GM12878 (cell line): ENCODE data around the gene RNF183. TPM values are rescaled to one million over a fixed set of nuclear protein-coding genes. Genes with fewer than 3 reads are reported as not detected.

Experiments
- ATAC-seq: fragments of 200-7000 bp; cut with Tn5 transposase; 3 replicates; pipeline ENCODE4 v1.9.1; 2020; ENCODE audit warnings: mild to moderate bottlenecking, moderate library complexity
- BruUV-seq: library from RNA; stranded (reverse); fragments of 400-500 nt; replicated peaks from 2 replicates; lab custom pipeline; 2021; lab: Mats Ljungman, UMichigan
- CTCF ChIA-PET: fragments of 300-600 bp; sonication (Branson Sonifier 250); formaldehyde crosslinking; extraction: SDS; loops from one replicate; lab custom pipeline; 2021; ENCODE audit warnings: inconsistent platforms; lab: Yijun Ruan, JAX
- POLR2A ChIA-PET: fragments of 350-600 bp; formaldehyde crosslinking; extraction: SDS; loops from one replicate; lab custom pipeline; 2021; ENCODE audit warnings: inconsistent platforms; lab: Charles Lee
- RAD21 ChIA-PET: fragments of 300-600 bp; sonication (Branson Sonifier 250); formaldehyde crosslinking; loops from one replicate; lab custom pipeline; 2023; ENCODE audit warnings: antibody characterized with exemption; ENCODE audit not compliant: unreplicated experiment; lab: Charles Lee
- SMC1A ChIA-PET: fragments of 300-600 bp; sonication (Branson Sonifier 250); formaldehyde crosslinking; loops from one replicate; lab custom pipeline; 2023; ENCODE audit not compliant: unreplicated experiment, uncharacterized antibody; lab: Charles Lee
- DNase-seq: peaks from one replicate; pipeline ENCODE4 v3.0.0-alpha.2; 2011; ENCODE audit warnings: low read depth, low spot score
- FAIRE-seq: peaks from 3 replicates; lab custom pipeline; 2011; peaks lifted over from hg19 to GRCh38; lab: Jason Lieb, UNC
- H2AFZ ChIP-seq: 2 replicates; pipeline ENCODE4 v1.6.0; 2011; ENCODE audit warnings: low read depth, low read length, control low read depth; ENCODE audit not compliant: control insufficient read depth
- H3K27ac ChIP-seq: 2 replicates; pipeline ENCODE4 v1.5.1; 2011; ENCODE audit warnings: control low read depth; ENCODE audit not compliant: control insufficient read depth, insufficient read depth
- H3K27me3 ChIP-seq, 2 experiments: replicated peaks in 1 of 2; 2 replicates each; pipeline versions ENCODE4 v1.6.0 to v1.6.1; 2011; ENCODE audit warnings: low read length in 1 of 2; ENCODE audit not compliant: control insufficient read depth in 2 of 2, insufficient read depth in 2 of 2
- H3K36me3 ChIP-seq, 2 experiments: 2 replicates each; pipeline ENCODE4 v1.5.1; 2011; ENCODE audit warnings: low read length in 1 of 2; ENCODE audit not compliant: control insufficient read depth in 2 of 2, insufficient read depth in 2 of 2
- H3K4me1 ChIP-seq: 2 replicates; pipeline ENCODE4 v1.6.1; 2011; ENCODE audit warnings: mild to moderate bottlenecking, low read length, moderate library complexity, mixed read lengths; ENCODE audit not compliant: control insufficient read depth, insufficient read depth
- H3K4me2 ChIP-seq: 2 replicates; pipeline ENCODE4 v1.6.0; 2011; ENCODE audit warnings: control low read depth; ENCODE audit not compliant: control insufficient read depth, insufficient read depth
- H3K4me3 ChIP-seq: fragments of 200-600 bp; sonication (generic); 2 replicates; pipeline ENCODE4 v1.5.1; 2016
- H3K79me2 ChIP-seq: 2 replicates; pipeline ENCODE4 v1.6.0; 2011; ENCODE audit warnings: low read length; ENCODE audit not compliant: control insufficient read depth, insufficient read depth
- H3K9ac ChIP-seq: 2 replicates; pipeline ENCODE4 v1.8.0; 2011; ENCODE audit warnings: low read length, control low read depth, mixed read lengths; ENCODE audit not compliant: control insufficient read depth, insufficient read depth
- H3K9me3 ChIP-seq: replicated peaks from 3 replicates; pipeline ENCODE4 v1.5.1; 2011; ENCODE audit warnings: mild to moderate bottlenecking, low read length; ENCODE audit not compliant: control insufficient read depth, insufficient read depth
- H4K20me1 ChIP-seq: 2 replicates; pipeline ENCODE4 v1.6.0; 2011; ENCODE audit not compliant: control insufficient read depth, insufficient read depth
- BMI1 ChIP-seq: fragments of 450-650 bp; IDR thresholded peaks from 2 replicates; pipeline ENCODE4 v1.6.1; 2016; ENCODE audit warnings: mild to moderate bottlenecking, moderate library complexity, borderline replicate concordance
- ETV6 ChIP-seq, 2 experiments: fragments of 450-650 bp in 1 of 2; IDR thresholded peaks in 1 of 2; conservative IDR thresholded peaks in 1 of 2; 2 replicates each; pipeline ENCODE4 v1.6.1; 2014; ENCODE audit warnings: antibody characterized with exemption in 1 of 2, borderline replicate concordance in 1 of 2, low read depth in 1 of 2, mild to moderate bottlenecking in 1 of 2, moderate library complexity in 1 of 2
- FOS ChIP-seq: IDR thresholded peaks from 3 replicates; pipeline ENCODE4 v1.6.1; 2011; ENCODE audit warnings: borderline replicate concordance; ENCODE audit not compliant: insufficient read length; ENCODE audit errors: extremely low read depth
- HCFC1 ChIP-seq: fragments of 150-350 bp; IDR thresholded peaks from 2 replicates; pipeline ENCODE4 v1.6.1; 2014; ENCODE audit warnings: low read length
- MAX ChIP-seq: IDR thresholded peaks from 2 replicates; pipeline ENCODE4 v1.6.1; 2012; ENCODE audit warnings: low read depth, low read length, improper control_type of control experiment
- MXI1 ChIP-seq: fragments of 150-350 bp; IDR thresholded peaks from 2 replicates; pipeline ENCODE4 v1.6.1; 2011; ENCODE audit warnings: low read depth, mild to moderate bottlenecking, inconsistent platforms, low read length, improper control_type of control experiment
- NBN ChIP-seq: fragments of 450-650 bp; IDR thresholded peaks from 2 replicates; pipeline ENCODE4 v1.6.1; 2016
- PAX8 ChIP-seq: fragments of 450-650 bp; IDR thresholded peaks from 2 replicates; pipeline ENCODE4 v1.6.1; 2017; ENCODE audit warnings: mild to moderate bottlenecking, moderate library complexity
- POU2F2 ChIP-seq: IDR thresholded peaks from 3 replicates; pipeline ENCODE4 v1.6.1; 2011; ENCODE audit warnings: low read depth, mild to moderate bottlenecking, low read length, borderline replicate concordance
- SMAD1 ChIP-seq: fragments of 450-650 bp; IDR thresholded peaks from 2 replicates; pipeline ENCODE4 v1.6.1; 2018; ENCODE audit warnings: mild to moderate bottlenecking, low read depth; ENCODE audit not compliant: partially characterized antibody
- SP1 ChIP-seq: IDR thresholded peaks from one replicate; pipeline ENCODE4 v1.6.1; 2011; ENCODE audit warnings: low read depth, low read length
- ZNF217 ChIP-seq: fragments of 450-650 bp; IDR thresholded peaks from 2 replicates; pipeline ENCODE4 v1.6.1; 2017; ENCODE audit warnings: antibody characterized with exemption, mild to moderate bottlenecking
- ZNF384 ChIP-seq: IDR thresholded peaks from 2 replicates; pipeline ENCODE4 v1.6.1; 2012; ENCODE audit warnings: low read depth, mild to moderate bottlenecking, low read length, improper control_type of control experiment, borderline replicate concordance
- ZNF622 ChIP-seq: fragments of 450-650 bp; IDR thresholded peaks from 2 replicates; pipeline ENCODE4 v1.6.1; 2017; ENCODE audit warnings: mild to moderate bottlenecking, inconsistent platforms
- WGBS: methylation state at CpG from one replicate; pipeline ENCODE4 v1.1.6; 2016; ENCODE audit warnings: low lambda C conversion rate; ENCODE audit not compliant: insufficient replicate concordance, insufficient coverage; ENCODE audit errors: missing lambda C conversion rate; 5-methylcytosine and 5-hydroxymethylcytosine counted together
- in situ Hi-C: fragments of 300-500 bp; cut with MboI; formaldehyde crosslinking; loops from 9 replicates; pipeline ENCODE4 v1.14.3; 2018; ENCODE audit warnings: mixed read lengths
- intact Hi-C: fragments of 100-400 bp; cut with micrococcal nuclease; formaldehyde crosslinking; loops from one replicate; pipeline ENCODE4 v1.14.2; 2022; ENCODE audit not compliant: unreplicated experiment
- polyA plus RNA-seq, 11 experiments: library from polyadenylated mRNA; depleted of rRNA in 4 of 11; unstranded in 6 of 11; stranded (reverse) in 5 of 11; fragments of >200 nt; fragmentation: Nextera tagmentation in 4 of 11; fragmentation: Illumina TruSeq in 1 of 11; extraction: Ambion mirVana in 4 of 11; extraction: Trizol in 1 of 11; gene quantifications; 1 replicate in 1 of 11; 2 replicates in 10 of 11; pipeline versions ENCODE4 v1.2.1 to v1.2.3, GENCODE V29; 2011 to 2016; ENCODE audit warnings: inconsistent platforms in 2 of 11, missing spikeins in 2 of 11, low read depth in 1 of 11
- total RNA-seq, 4 experiments: library from RNA; depleted of rRNA in 3 of 4; stranded (reverse); fragments of >200 nt in 3 of 4; fragmentation: Illumina TruSeq in 1 of 4; extraction: Trizol in 1 of 4; gene quantifications; 2 replicates each; pipeline versions ENCODE4 v1.2.1 to v1.2.3, GENCODE V29; 2013 to 2021
- TF ChIP-seq, protein P1 (sequence below): fragments of 450-650 bp; conservative IDR thresholded peaks from 2 replicates; pipeline ENCODE4 v1.6.1; 2017; ENCODE audit warnings: mild to moderate bottlenecking, moderate library complexity
- TF ChIP-seq, protein P2 (sequence below): IDR thresholded peaks from 2 replicates; pipeline ENCODE4 v1.6.1; 2012; ENCODE audit warnings: mild to moderate bottlenecking, low read depth, low read length
- TF ChIP-seq, protein P3 (sequence below): fragments of 450-650 bp; IDR thresholded peaks from 2 replicates; pipeline ENCODE4 v1.6.1; 2017; ENCODE audit warnings: borderline replicate concordance

Gene RNF183
- total and polyA plus RNA-seq, 10 of the 15 experiments (the other 5 are each of a cell fraction or from before 2014, with no cell fraction given): 0.03 to 0.26 (median 0.07) TPM; not detected in 6

DNA sequence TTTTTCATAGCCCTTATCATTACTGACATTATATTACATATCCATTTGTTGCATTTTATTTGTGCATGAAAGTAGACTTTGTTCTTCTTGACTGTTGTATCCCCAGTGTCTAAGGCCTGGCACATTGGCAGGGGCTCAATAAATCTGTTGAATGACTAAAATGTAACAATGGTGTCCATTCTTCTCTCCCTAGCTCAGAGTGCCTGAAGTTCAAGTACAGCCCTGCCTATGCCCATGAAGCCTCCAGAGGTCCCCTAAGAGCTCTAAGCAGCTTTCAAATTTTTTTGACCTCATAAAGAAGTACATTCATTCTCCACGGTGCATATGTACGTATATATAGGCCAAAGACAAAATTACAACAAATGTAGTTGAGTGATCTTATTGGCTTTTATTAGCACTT is 42.0 kb upstream of the RNF183 start:
- no peak for FAIRE-seq
- WGBS: 33% methylated on average over 2 of the region's 2 CpGs

More for the DNA sequence above, 42.0 kb upstream of the RNF183 start:
- DNase-seq: no peak
- no TSS peak for BruUV-seq
- TF ChIP-seq, protein P1, sequence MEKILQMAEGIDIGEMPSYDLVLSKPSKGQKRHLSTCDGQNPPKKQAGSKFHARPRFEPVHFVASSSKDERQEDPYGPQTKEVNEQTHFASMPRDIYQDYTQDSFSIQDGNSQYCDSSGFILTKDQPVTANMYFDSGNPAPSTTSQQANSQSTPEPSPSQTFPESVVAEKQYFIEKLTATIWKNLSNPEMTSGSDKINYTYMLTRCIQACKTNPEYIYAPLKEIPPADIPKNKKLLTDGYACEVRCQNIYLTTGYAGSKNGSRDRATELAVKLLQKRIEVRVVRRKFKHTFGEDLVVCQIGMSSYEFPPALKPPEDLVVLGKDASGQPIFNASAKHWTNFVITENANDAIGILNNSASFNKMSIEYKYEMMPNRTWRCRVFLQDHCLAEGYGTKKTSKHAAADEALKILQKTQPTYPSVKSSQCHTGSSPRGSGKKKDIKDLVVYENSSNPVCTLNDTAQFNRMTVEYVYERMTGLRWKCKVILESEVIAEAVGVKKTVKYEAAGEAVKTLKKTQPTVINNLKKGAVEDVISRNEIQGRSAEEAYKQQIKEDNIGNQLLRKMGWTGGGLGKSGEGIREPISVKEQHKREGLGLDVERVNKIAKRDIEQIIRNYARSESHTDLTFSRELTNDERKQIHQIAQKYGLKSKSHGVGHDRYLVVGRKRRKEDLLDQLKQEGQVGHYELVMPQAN: no peak
- TF ChIP-seq POU2F2 (no peak), ZNF622 (no peak), HCFC1 (no peak), MXI1 (no peak), PAX8 (no peak), NBN (no peak), MAX (no peak), SMAD1 (no peak), SP1 (no peak), ZNF217 (no peak), BMI1 (no peak), ETV6 (conservative IDR thresholded peaks at IDR 0.05 in 1 of 2, IDR thresholded peaks at IDR 0.05 in 1 of 2; ENCODE audit: borderline replicate concordance in 1 of 2, low read depth in 1 of 2) (no peak), FOS (no peak), ZNF384 (no peak)
- TF ChIP-seq, protein P2, sequence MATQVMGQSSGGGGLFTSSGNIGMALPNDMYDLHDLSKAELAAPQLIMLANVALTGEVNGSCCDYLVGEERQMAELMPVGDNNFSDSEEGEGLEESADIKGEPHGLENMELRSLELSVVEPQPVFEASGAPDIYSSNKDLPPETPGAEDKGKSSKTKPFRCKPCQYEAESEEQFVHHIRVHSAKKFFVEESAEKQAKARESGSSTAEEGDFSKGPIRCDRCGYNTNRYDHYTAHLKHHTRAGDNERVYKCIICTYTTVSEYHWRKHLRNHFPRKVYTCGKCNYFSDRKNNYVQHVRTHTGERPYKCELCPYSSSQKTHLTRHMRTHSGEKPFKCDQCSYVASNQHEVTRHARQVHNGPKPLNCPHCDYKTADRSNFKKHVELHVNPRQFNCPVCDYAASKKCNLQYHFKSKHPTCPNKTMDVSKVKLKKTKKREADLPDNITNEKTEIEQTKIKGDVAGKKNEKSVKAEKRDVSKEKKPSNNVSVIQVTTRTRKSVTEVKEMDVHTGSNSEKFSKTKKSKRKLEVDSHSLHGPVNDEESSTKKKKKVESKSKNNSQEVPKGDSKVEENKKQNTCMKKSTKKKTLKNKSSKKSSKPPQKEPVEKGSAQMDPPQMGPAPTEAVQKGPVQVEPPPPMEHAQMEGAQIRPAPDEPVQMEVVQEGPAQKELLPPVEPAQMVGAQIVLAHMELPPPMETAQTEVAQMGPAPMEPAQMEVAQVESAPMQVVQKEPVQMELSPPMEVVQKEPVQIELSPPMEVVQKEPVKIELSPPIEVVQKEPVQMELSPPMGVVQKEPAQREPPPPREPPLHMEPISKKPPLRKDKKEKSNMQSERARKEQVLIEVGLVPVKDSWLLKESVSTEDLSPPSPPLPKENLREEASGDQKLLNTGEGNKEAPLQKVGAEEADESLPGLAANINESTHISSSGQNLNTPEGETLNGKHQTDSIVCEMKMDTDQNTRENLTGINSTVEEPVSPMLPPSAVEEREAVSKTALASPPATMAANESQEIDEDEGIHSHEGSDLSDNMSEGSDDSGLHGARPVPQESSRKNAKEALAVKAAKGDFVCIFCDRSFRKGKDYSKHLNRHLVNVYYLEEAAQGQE: no peak
- TF ChIP-seq, protein P3, sequence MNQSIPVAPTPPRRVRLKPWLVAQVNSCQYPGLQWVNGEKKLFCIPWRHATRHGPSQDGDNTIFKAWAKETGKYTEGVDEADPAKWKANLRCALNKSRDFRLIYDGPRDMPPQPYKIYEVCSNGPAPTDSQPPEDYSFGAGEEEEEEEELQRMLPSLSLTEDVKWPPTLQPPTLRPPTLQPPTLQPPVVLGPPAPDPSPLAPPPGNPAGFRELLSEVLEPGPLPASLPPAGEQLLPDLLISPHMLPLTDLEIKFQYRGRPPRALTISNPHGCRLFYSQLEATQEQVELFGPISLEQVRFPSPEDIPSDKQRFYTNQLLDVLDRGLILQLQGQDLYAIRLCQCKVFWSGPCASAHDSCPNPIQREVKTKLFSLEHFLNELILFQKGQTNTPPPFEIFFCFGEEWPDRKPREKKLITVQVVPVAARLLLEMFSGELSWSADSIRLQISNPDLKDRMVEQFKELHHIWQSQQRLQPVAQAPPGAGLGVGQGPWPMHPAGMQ: no peak
- TF ChIP-seq, all 136 proteins: peak for 0
- in situ Hi-C loops: no loop called here
- Histone ChIP-seq H3K4me1 (peaks cover 6% of the 10 kb centered on the region), H3K27ac (no peak overlapping the region), H3K4me2 (no peak overlapping the region), H4K20me1 (no peaks in the 10 kb centered on the region), H2AFZ (no peak overlapping the region), H3K9me3 (no peaks in the 10 kb centered on the region), H3K36me3 (no peaks in the 10 kb centered on the region), H3K9ac (no peak overlapping the region), H3K4me3 (no peak overlapping the region), H3K27me3 (no peaks in the 10 kb centered on the region; a peak in 2 of 4 replicates), H3K79me2 (no peaks in the 10 kb centered on the region)
- CTCF ChIA-PET: interaction anchor here (0.5 to 1.7 kb wide), 4 partner anchors 61 to 1238 kb away, joined by 3 to 4 read pairs (median 3); no protein-coding TSS in a partner anchor
- no peak for ATAC-seq
- POLR2A ChIA-PET: interaction anchor here (0.5 kb wide), 1 partner anchor 535 kb away, joined by 7 read pairs; no protein-coding TSS in a partner anchor
- RAD21 ChIA-PET: no interaction called here
- intact Hi-C loops: no loop called here
- SMC1A ChIA-PET: interaction anchor here (0.9 to 1.3 kb wide), 2 partner anchors 192 to 237 kb away, joined by 3 read pairs; no protein-coding TSS in a partner anchor
